Measurements from ENCODE around the gene RNU4-1. TPM values are rescaled to one million over a fixed set of nuclear protein-coding genes. Genes with fewer than 3 reads are reported as not detected.

The RNU4-1 gene
- total and polyA plus RNA-seq, 2 donors (not counting 3 experiments of a cell fraction or from before 2014, with no cell fraction given): under 0.01 to 2,141 TPM

DNA sequence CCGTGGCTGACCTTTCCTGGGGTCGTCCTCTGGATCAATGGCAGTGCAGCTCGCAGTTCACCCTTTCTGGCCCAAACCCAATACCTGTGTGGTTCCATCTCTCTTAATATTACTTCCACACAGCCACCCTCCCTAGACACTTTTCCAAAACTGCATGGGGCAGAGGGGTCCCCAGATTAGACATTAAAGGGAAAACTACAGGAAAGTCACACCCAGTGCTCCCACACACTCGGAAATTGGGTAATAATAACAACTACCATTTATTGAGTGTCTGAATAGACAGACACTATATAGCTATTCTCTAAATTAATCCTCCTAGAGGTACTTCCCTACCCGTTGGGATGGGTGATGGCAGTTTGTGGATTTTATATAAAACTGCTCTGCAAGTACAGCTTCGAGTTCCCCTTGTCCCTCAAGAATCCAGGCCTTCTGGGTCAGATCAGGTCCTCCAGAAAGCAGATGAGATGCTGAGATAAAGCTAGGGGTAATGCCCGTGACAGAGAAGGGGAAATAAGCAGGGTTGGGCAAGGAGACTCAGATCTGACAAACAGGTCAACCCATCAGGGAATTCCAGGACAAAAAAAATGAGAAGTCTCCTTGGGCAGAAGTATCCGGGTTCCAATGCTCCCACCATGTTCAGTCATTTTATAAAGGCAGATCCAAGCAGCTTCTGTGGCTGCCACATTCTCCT, 26.7 kb downstream of the RNU4-1 start:
- CTCF ChIA-PET: interaction anchor here (0.8 to 33.5 kb wide), 14 partner anchors 9 to 115 kb away, joined by 3 to 1402 read pairs (median 8); partner anchors contain the start of genes RNU4-2, RPLP0 and SIRT4
- Histone ChIP-seq H3K27ac (ENCODE audit: insufficient read depth, low read depth, low read length) (no peak overlapping the region), H2AFZ (ENCODE audit: low read depth, low read length) (no peak overlapping the region), H3K9me1 (replicated peaks; ENCODE audit: control insufficient read depth, extremely low read depth, insufficient read depth, low read length) (no peaks in the 10 kb centered on the region), H3K36me3 (ENCODE audit: control insufficient read depth in 2 of 2, extremely low read depth in 1 of 2, insufficient read depth in 2 of 2, low read length in 2 of 2) (no peaks in the 10 kb centered on the region), H3K4me3 (replicated peaks in 1 of 3; ENCODE audit: insufficient read depth in 1 of 3, low read depth in 1 of 3, low read length in 3 of 3) (no peak overlapping the region), H3K79me2 (ENCODE audit: control insufficient read depth, insufficient read depth, low read length) (peaks cover 42% of the 10 kb centered on the region), H3K9me3 (replicated peaks; ENCODE audit: control insufficient read depth, insufficient read depth, low read length) (no peaks in the 10 kb centered on the region), H3K9ac (replicated peaks; ENCODE audit: extremely low read depth, insufficient read depth, low read length) (no peak overlapping the region), H3K27me3 (ENCODE audit: control insufficient read depth in 2 of 2, insufficient read depth in 2 of 2, low read length in 2 of 2) (no peaks in the 10 kb centered on the region), H4K20me1 (replicated peaks; ENCODE audit: control insufficient read depth, extremely low read depth, insufficient read depth, low read length) (no peaks in the 10 kb centered on the region), H3K4me1 (ENCODE audit: control insufficient read depth, extremely low read depth, insufficient read depth, low read length) (peaks cover 41% of the 10 kb centered on the region), H3K4me2 (ENCODE audit: insufficient read depth, low read length) (no peak overlapping the region)
- FAIRE-seq: no peak
- intact Hi-C loops (cut with micrococcal nuclease) (no loop called here), dilution Hi-C loops (cut with MboI; ENCODE audit: extremely low pct_ligation_motif_present, low sequenced_read_pairs) (no loop called here)
- no TSS peak for BruUV-seq (replicated peaks)
- POLR2A ChIA-PET: interaction anchor here (1.0 to 8.9 kb wide), 6 partner anchors 9 to 66 kb away, joined by 8 to 88 read pairs (median 26); partner anchors contain the start of genes RNU4-2 and RPLP0
- TF ChIP-seq POLR2AphosphoS5 (IDR thresholded peaks at IDR 0.05; ENCODE audit: insufficient read depth, low read depth, low read length): no peak
- TF ChIP-seq JUN (IDR thresholded peaks at IDR 0.05; ENCODE audit: borderline replicate concordance, insufficient read depth, insufficient read length, low read depth): no peak
- TF ChIP-seq, protein P1, sequence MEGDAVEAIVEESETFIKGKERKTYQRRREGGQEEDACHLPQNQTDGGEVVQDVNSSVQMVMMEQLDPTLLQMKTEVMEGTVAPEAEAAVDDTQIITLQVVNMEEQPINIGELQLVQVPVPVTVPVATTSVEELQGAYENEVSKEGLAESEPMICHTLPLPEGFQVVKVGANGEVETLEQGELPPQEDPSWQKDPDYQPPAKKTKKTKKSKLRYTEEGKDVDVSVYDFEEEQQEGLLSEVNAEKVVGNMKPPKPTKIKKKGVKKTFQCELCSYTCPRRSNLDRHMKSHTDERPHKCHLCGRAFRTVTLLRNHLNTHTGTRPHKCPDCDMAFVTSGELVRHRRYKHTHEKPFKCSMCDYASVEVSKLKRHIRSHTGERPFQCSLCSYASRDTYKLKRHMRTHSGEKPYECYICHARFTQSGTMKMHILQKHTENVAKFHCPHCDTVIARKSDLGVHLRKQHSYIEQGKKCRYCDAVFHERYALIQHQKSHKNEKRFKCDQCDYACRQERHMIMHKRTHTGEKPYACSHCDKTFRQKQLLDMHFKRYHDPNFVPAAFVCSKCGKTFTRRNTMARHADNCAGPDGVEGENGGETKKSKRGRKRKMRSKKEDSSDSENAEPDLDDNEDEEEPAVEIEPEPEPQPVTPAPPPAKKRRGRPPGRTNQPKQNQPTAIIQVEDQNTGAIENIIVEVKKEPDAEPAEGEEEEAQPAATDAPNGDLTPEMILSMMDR (IDR thresholded peaks at IDR 0.05; ENCODE audit: extremely low read depth in 1 of 2, insufficient read depth in 1 of 2, low read depth in 1 of 2, low read length in 2 of 2): no peak
- TF ChIP-seq GATA2 (IDR thresholded peaks at IDR 0.05; ENCODE audit: insufficient read depth, insufficient read length, low read depth, low read length): no peak
- no peak for TF ChIP-seq MYC (IDR thresholded peaks at IDR 0.05; ENCODE audit: low read depth, low read length)
- no peak for TF ChIP-seq FOS (IDR thresholded peaks at IDR 0.05; ENCODE audit: borderline replicate concordance, insufficient read depth, low read length)
- TF ChIP-seq, protein P2, sequence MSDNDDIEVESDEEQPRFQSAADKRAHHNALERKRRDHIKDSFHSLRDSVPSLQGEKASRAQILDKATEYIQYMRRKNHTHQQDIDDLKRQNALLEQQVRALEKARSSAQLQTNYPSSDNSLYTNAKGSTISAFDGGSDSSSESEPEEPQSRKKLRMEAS (IDR thresholded peaks at IDR 0.05; ENCODE audit: insufficient read depth, insufficient read length): no peak
- TF ChIP-seq POLR2A (IDR thresholded peaks at IDR 0.05; ENCODE audit: low read depth, low read length): no peak
- TF ChIP-seq EZH2 (IDR thresholded peaks at IDR 0.05; ENCODE audit: borderline replicate concordance, low read depth, low read length, severe bottlenecking): no peak
- no peak for DNase-seq (ENCODE audit: low read depth, low spot score)
